SK-N-MC (cell line): ENCODE measurements around the gene NPAS1.

ENCODE experiments used
- DNase-seq: peaks from one replicate; pipeline ENCODE4 v3.0.0-alpha.2; 2011; ENCODE audit warnings: low read depth, low spot score
- H3K27ac ChIP-seq: fragments of 200-600 bp; sonication (generic); 2 replicates; pipeline ENCODE4 v1.5.1; 2016; ENCODE audit warnings: mixed run types
- H3K36me3 ChIP-seq: fragments of 200-600 bp; sonication (generic); 2 replicates; pipeline ENCODE4 v1.6.1; 2017; ENCODE audit warnings: antibody characterized with exemption, low read length, mixed read lengths; ENCODE audit not compliant: insufficient read depth
- H3K4me3 ChIP-seq: fragments of 200-600 bp; sonication (generic); 2 replicates; pipeline ENCODE4 v1.5.1; 2016
- H3K9ac ChIP-seq: fragments of 200-600 bp; sonication (generic); 2 replicates; pipeline ENCODE4 v1.8.0; 2017; ENCODE audit warnings: mixed run types, mixed read lengths; ENCODE audit not compliant: insufficient read length
- H3K9me3 ChIP-seq: fragments of 200-600 bp; sonication (generic); 2 replicates; pipeline ENCODE4 v1.6.1; 2017; ENCODE audit warnings: low read depth, mild to moderate bottlenecking, antibody characterized with exemption, low read length, moderate library complexity, mixed read lengths
- EZH2 ChIP-seq: fragments of 200-600 bp; sonication (generic); IDR thresholded peaks from one replicate; pipeline ENCODE4 v1.6.1; 2017; ENCODE audit warnings: antibody characterized with exemption
- FOXP2 ChIP-seq: optimal IDR thresholded peaks from 2 replicates; pipeline ENCODE3; 2011; ENCODE audit warnings: mild to moderate bottlenecking, moderate library complexity; ENCODE audit not compliant: insufficient read depth; ENCODE audit errors: extremely low read length, control extremely low read depth
- POLR2AphosphoS5 ChIP-seq: IDR thresholded peaks from 2 replicates; pipeline ENCODE4 v1.6.1; 2012; ENCODE audit warnings: mild to moderate bottlenecking, low read depth, low read length, borderline replicate concordance

NPAS1 gene

DNA sequence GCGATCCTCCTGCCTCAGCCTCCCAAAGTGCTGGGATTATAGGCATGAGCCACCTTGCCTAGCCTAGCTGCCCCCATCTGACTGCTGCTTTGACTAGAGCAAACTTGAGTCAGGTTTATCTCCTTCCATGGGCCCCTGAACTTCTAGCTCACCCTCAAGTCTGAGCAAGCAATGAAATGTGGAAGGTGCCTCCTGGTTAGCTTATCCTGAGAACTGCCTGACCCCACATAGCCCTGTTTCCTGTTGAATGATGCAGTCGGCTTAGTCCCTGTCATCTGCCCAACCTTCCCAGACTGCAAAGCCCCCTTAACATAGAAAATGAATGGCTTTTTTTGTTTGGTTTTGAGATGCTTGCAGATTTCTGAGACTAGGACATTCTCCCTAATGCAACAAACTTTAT, 37.7 kb downstream of the NPAS1 start:
- Histone ChIP-seq H3K9ac (no peak overlapping the region), H3K4me3 (no peak overlapping the region), H3K9me3 (no peaks in the 10 kb centered on the region), H3K36me3 (no peaks in the 10 kb centered on the region), H3K27ac (no peak overlapping the region)
- TF ChIP-seq POLR2AphosphoS5 (no peak), FOXP2 (no peak), EZH2 (no peak)
- DNase-seq: no peak

DNA sequence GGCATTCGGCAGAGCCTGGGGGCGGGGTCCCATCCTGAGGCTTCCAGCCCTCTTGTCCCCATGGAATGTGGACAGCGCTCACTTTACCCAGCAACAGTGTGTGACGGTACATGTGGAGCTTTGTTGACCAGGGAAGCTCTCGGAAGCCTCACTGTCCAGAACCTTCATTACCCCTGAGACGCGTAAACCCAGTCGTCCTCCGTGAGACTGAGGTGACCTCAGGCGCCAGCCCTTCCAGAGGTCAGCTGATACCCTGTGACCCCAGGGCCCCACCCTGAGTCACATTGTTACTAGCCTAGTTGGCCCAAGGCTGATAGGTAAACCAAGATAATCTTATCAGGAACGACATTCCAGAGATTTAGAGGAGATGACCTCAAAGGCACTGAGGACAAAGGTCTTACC, 39.0 kb downstream of the NPAS1 start:
- no peak for TF ChIP-seq POLR2AphosphoS5
- TF ChIP-seq FOXP2: no peak
- no peak for TF ChIP-seq EZH2
- no peak overlapping the region for H3K9ac ChIP-seq
- H3K4me3 ChIP-seq: no peak overlapping the region
- H3K9me3 ChIP-seq: no peaks in the 10 kb centered on the region
- H3K36me3 ChIP-seq: no peaks in the 10 kb centered on the region
- DNase-seq: no peak
- H3K27ac ChIP-seq: no peak overlapping the region

DNA sequence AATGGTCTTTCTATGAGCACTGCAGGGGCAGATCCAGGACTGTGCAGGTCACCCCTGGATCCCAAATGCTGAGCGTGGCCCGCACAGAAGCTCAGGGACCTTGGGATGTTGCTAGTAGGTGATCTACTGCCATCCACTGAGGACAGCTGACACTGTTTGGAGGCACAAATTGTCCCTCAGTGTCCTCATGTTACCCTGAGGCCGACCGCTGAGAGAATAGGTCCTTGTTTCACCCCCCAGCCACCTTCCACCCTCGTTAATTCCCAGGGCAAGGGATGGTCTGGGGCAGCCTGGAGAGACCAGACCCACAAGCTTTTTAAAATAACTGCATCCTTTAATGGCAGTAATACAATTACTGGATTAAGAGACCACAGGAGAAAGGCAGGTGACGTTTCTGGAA, 44.2 kb downstream of the NPAS1 start:
- Histone ChIP-seq H3K36me3 (peaks cover 18% of the 10 kb centered on the region; the same call in 1 of the 2 replicates), H3K9ac (no peak overlapping the region), H3K27ac (no peak overlapping the region), H3K4me3 (no peak overlapping the region), H3K9me3 (no peaks in the 10 kb centered on the region)
- TF ChIP-seq FOXP2 (no peak), EZH2 (no peak), POLR2AphosphoS5 (no peak)
- DNase-seq: no peak

- no peak for DNase-seq
- Histone ChIP-seq H3K9ac (no peak overlapping the region), H3K36me3 (peaks cover 19% of the 10 kb centered on the region; the same call in 1 of the 2 replicates), H3K27ac (no peak overlapping the region), H3K9me3 (no peaks in the 10 kb centered on the region), H3K4me3 (no peak overlapping the region)
- TF ChIP-seq FOXP2: no peak
- no peak for TF ChIP-seq EZH2
- TF ChIP-seq POLR2AphosphoS5: no peak
Measured at GRCh38 chr19:47065242-47065641, 45.6 kb downstream of the NPAS1 start.

GRCh38 chr19:47066376-47067214, 47.0 kb downstream of the NPAS1 start:
- TF ChIP-seq FOXP2: no peak
- TF ChIP-seq EZH2: no peak
- no peak for TF ChIP-seq POLR2AphosphoS5
- Histone ChIP-seq H3K9ac (no peak overlapping the region), H3K36me3 (peaks cover 30% of the 10 kb centered on the region), H3K27ac (no peak overlapping the region), H3K9me3 (no peaks in the 10 kb centered on the region), H3K4me3 (no peak overlapping the region)
- DNase-seq: no peak

DNA sequence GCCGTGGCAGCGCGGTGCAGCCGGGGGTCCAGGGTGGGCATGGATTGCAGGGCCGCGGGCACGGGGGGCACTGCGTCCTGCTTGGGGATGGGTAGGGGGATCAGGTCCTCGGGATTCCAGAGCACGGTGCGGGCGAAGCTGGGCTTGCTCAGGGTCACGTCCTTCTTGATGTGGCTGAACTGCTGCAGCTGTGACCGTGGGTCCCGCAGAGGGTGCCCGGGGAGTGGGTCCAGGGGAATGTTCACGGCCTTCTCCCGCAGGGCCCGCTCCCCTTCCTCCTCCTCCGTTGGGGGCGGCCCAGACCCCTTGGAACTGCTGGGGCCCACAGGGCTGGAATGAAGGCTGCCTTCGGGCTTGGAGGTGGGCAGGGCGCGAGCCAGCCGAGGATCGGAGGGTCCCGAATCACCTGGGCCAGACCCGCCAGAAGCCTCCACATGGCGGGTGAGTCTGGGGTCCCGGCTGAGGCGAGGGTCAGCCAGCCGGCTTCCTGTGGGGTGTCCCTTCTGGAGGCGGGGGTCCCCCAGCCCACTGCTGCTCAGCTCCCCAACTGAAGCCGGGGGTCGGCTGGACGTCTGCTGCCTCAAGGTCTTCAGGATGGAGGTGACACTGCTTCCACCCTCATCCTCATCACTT, 47.7 kb downstream of the NPAS1 start:
- TF ChIP-seq POLR2AphosphoS5 (no peak), EZH2 (no peak), FOXP2 (no peak)
- Histone ChIP-seq H3K36me3 (peaks cover 36% of the 10 kb centered on the region), H3K4me3 (no peak overlapping the region), H3K9ac (no peak overlapping the region), H3K9me3 (no peaks in the 10 kb centered on the region), H3K27ac (no peak overlapping the region)
- no peak for DNase-seq

DNA sequence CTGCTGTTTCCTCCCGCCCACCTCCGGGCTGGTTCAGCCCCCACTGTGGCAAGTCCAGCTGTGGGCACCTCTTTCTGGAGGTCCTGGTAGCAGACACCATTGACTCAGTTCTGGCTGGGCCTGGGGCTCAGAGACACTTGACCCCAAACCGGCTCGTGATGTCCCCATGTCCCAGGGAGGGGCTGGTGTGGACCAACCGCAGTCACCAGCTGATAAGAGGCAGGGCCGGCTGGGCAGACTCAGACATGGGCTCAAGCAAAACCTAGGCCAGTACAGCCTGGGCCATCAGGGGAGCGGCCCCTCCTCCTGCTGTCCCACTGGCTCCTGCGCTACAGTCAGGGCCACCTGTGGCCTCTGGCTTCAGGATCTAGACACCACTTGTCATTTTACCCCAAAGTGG, 48.6 kb downstream of the NPAS1 start:
- H3K9ac ChIP-seq: no peak overlapping the region
- DNase-seq: no peak
- peaks cover 40% of the 10 kb centered on the region for H3K36me3 ChIP-seq
- TF ChIP-seq FOXP2 (no peak), EZH2 (no peak), POLR2AphosphoS5 (no peak)
- H3K4me3 ChIP-seq: no peak overlapping the region
- no peaks in the 10 kb centered on the region for H3K9me3 ChIP-seq
- H3K27ac ChIP-seq: no peak overlapping the region

GRCh38 chr19:47068876-47069406, 49.3 kb downstream of the NPAS1 start:
- Histone ChIP-seq H3K27ac (no peak overlapping the region), H3K36me3 (peaks cover 40% of the 10 kb centered on the region), H3K9me3 (no peaks in the 10 kb centered on the region), H3K4me3 (no peak overlapping the region), H3K9ac (no peak overlapping the region)
- TF ChIP-seq EZH2 (no peak), FOXP2 (no peak), POLR2AphosphoS5 (no peak)
- DNase-seq: no peak
